ENCODE data around the gene PLSCR1. TPM values are rescaled to one million over a fixed set of nuclear protein-coding genes. Genes with fewer than 3 reads are reported as not detected.
A peak's percentile ranks its signal among the peaks of the same experiment; 100 is the strongest.

PLSCR1 gene
- 33.7 and 40.4 TPM in 2 replicates for polyA plus RNA-seq (2011; rRNA removed)
- polyA minus RNA-seq (2011; rRNA and poly(A)+ RNA removed): 31.6 and 36.2 TPM in 2 replicates

GRCh38 chr3:146544002-146544928, at the start of gene PLSCR1:
TSS of gene PLSCR1 (minus strand) at chr3:146544607. CDS start at chr3:146536552, 8,055 bp downstream.
- no peak for TF ChIP-seq CTCF (IDR thresholded peaks at IDR 0.05; ENCODE audit: low read depth, low read length)
- POLR2A ChIA-PET: interaction anchor here (0.7 to 1.8 kb wide), 7 partner anchors 12 to 383 kb away, joined by 3 to 5 read pairs (median 4); partner anchors contain the start of genes PLOD2 and PLSCR2
- peak within 1 kb of the TSS; percentile 91 for H3K27ac ChIP-seq (ENCODE audit: low read depth, low read length)
- peaks cover 4% of the 10 kb centered on the region; the same call in 1 of the 2 replicates for H3K9me3 ChIP-seq (ENCODE audit: control insufficient read depth, insufficient read depth, low read length)
- peak within 1 kb of the TSS; percentile 80 for H3K4me3 ChIP-seq (ENCODE audit: low read depth, low read length)
- DNase-seq (ENCODE audit: low read depth, low spot score): peak; percentile 82
- CTCF ChIA-PET: interaction anchor here (0.6 to 1.4 kb wide), 6 partner anchors 33 to 479 kb away, joined by 3 to 4 read pairs (median 4); no protein-coding TSS in a partner anchor
- H3K27me3 ChIP-seq (ENCODE audit: control insufficient read depth, insufficient read depth, low read length): no peaks in the 10 kb centered on the region

GRCh38 chr3:146593776-146594175, 49.4 kb upstream of the PLSCR1 start:
- no peak for DNase-seq (ENCODE audit: low read depth, low spot score)
- no peak for TF ChIP-seq CTCF (IDR thresholded peaks at IDR 0.05; ENCODE audit: low read depth, low read length)
- ChIA-PET POLR2A (no interaction called here), CTCF (interaction anchor here (0.5 to 2.4 kb wide), 11 partner anchors 9 to 405 kb away, joined by 3 to 21 read pairs (median 6); no protein-coding TSS in a partner anchor)
- Histone ChIP-seq H3K9me3 (ENCODE audit: control insufficient read depth, insufficient read depth, low read length) (no peaks in the 10 kb centered on the region), H3K27me3 (ENCODE audit: control insufficient read depth, insufficient read depth, low read length) (no peaks in the 10 kb centered on the region), H3K4me3 (ENCODE audit: low read depth, low read length) (no peak overlapping the region), H3K27ac (ENCODE audit: low read depth, low read length) (no peak overlapping the region)

- no peak overlapping the region for H3K4me3 ChIP-seq (ENCODE audit: low read depth, low read length)
- POLR2A ChIA-PET: no interaction called here
- no peaks in the 10 kb centered on the region for H3K9me3 ChIP-seq (ENCODE audit: control insufficient read depth, insufficient read depth, low read length)
- no peak for TF ChIP-seq CTCF (IDR thresholded peaks at IDR 0.05; ENCODE audit: low read depth, low read length)
- no peak for DNase-seq (ENCODE audit: low read depth, low spot score)
- H3K27ac ChIP-seq (ENCODE audit: low read depth, low read length): no peak overlapping the region
- CTCF ChIA-PET: interaction anchor here (0.6 to 4.3 kb wide), 21 partner anchors 9 to 1307 kb away, joined by 3 to 29 read pairs (median 5); no protein-coding TSS in a partner anchor
- H3K27me3 ChIP-seq (ENCODE audit: control insufficient read depth, insufficient read depth, low read length): no peaks in the 10 kb centered on the region
Observed at GRCh38 chr3:146590521-146590920, 46.1 kb upstream of the PLSCR1 start.

- no peaks in the 10 kb centered on the region for H3K9me3 ChIP-seq (ENCODE audit: control insufficient read depth, insufficient read depth, low read length)
- ChIA-PET POLR2A (no interaction called here), CTCF (interaction anchor here (0.6 to 4.3 kb wide), 27 partner anchors 9 to 538 kb away, joined by 3 to 29 read pairs (median 4); no protein-coding TSS in a partner anchor)
- H3K4me3 ChIP-seq (ENCODE audit: low read depth, low read length): no peak overlapping the region
- peak; percentile 15 for DNase-seq (ENCODE audit: low read depth, low spot score)
- peak; percentile 61 for TF ChIP-seq CTCF (IDR thresholded peaks at IDR 0.05; ENCODE audit: low read depth, low read length)
- H3K27me3 ChIP-seq (ENCODE audit: control insufficient read depth, insufficient read depth, low read length): no peaks in the 10 kb centered on the region
- H3K27ac ChIP-seq (ENCODE audit: low read depth, low read length): no peak overlapping the region
Observed at GRCh38 chr3:146589899-146590508, 45.6 kb upstream of the PLSCR1 start.
